WERI-Rb-1 (cell line): ENCODE measurements around the gene PLEKHJ1.

Source experiments
- DNase-seq: peaks from one replicate; pipeline ENCODE4 v3.0.0-alpha.2; 2020
- H3K27ac ChIP-seq: fragments of 250-450 bp; sonication (Bioruptor Pico); 2 replicates; pipeline ENCODE4 v1.5.1; 2020; ENCODE audit warnings: mild to moderate bottlenecking, moderate library complexity
- H3K27me3 ChIP-seq: fragments of 250-450 bp; sonication (Bioruptor Pico); 2 replicates; pipeline ENCODE4 v1.5.1; 2021; ENCODE audit warnings: mild to moderate bottlenecking, low read depth, moderate library complexity; ENCODE audit not compliant: insufficient read depth, severe bottlenecking
- H3K36me3 ChIP-seq: fragments of 250-450 bp; sonication (Bioruptor Pico); 2 replicates; pipeline ENCODE4 v1.5.1; 2020; ENCODE audit warnings: mild to moderate bottlenecking, moderate library complexity
- H3K4me3 ChIP-seq: 2 replicates; pipeline ENCODE4 v1.5.1; 2011; ENCODE audit warnings: low read depth, mild to moderate bottlenecking, control low read depth, low read length
- H3K9me3 ChIP-seq: fragments of 250-450 bp; sonication (Bioruptor Pico); 2 replicates; pipeline ENCODE4 v1.5.1; 2021; ENCODE audit warnings: mild to moderate bottlenecking, moderate library complexity; ENCODE audit not compliant: severe bottlenecking
- TF ChIP-seq, protein P1 (sequence below): IDR thresholded peaks from 2 replicates; pipeline ENCODE4 v1.5.1; 2011; ENCODE audit warnings: low read depth, mild to moderate bottlenecking, control low read depth, inconsistent platforms, low read length

The PLEKHJ1 gene

DNA sequence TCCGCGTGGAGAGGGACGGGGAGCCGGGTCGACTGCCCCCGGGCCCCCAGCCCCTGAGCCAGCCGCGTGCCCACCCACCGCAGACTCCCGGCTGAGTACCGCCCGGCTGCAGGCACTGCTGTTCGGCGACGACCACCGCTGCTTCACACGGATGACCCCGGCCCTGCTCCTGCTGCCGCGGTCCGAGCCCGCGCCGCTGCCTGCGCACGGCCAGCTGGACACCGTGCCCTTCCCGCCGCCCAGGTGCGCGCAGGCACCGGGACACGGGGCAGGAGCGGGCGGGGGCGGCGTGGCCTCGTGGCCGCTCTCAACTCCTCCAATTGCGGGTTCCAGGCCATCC, 14.6 kb upstream of the PLEKHJ1 start:
- Histone ChIP-seq H3K27me3 (no peaks in the 10 kb centered on the region), H3K9me3 (no peaks in the 10 kb centered on the region), H3K36me3 (peaks cover 49% of the 10 kb centered on the region), H3K4me3 (no peak overlapping the region), H3K27ac (no peak overlapping the region)
- TF ChIP-seq, protein P1, sequence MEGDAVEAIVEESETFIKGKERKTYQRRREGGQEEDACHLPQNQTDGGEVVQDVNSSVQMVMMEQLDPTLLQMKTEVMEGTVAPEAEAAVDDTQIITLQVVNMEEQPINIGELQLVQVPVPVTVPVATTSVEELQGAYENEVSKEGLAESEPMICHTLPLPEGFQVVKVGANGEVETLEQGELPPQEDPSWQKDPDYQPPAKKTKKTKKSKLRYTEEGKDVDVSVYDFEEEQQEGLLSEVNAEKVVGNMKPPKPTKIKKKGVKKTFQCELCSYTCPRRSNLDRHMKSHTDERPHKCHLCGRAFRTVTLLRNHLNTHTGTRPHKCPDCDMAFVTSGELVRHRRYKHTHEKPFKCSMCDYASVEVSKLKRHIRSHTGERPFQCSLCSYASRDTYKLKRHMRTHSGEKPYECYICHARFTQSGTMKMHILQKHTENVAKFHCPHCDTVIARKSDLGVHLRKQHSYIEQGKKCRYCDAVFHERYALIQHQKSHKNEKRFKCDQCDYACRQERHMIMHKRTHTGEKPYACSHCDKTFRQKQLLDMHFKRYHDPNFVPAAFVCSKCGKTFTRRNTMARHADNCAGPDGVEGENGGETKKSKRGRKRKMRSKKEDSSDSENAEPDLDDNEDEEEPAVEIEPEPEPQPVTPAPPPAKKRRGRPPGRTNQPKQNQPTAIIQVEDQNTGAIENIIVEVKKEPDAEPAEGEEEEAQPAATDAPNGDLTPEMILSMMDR, result no peak
- no peak for DNase-seq

DNA sequence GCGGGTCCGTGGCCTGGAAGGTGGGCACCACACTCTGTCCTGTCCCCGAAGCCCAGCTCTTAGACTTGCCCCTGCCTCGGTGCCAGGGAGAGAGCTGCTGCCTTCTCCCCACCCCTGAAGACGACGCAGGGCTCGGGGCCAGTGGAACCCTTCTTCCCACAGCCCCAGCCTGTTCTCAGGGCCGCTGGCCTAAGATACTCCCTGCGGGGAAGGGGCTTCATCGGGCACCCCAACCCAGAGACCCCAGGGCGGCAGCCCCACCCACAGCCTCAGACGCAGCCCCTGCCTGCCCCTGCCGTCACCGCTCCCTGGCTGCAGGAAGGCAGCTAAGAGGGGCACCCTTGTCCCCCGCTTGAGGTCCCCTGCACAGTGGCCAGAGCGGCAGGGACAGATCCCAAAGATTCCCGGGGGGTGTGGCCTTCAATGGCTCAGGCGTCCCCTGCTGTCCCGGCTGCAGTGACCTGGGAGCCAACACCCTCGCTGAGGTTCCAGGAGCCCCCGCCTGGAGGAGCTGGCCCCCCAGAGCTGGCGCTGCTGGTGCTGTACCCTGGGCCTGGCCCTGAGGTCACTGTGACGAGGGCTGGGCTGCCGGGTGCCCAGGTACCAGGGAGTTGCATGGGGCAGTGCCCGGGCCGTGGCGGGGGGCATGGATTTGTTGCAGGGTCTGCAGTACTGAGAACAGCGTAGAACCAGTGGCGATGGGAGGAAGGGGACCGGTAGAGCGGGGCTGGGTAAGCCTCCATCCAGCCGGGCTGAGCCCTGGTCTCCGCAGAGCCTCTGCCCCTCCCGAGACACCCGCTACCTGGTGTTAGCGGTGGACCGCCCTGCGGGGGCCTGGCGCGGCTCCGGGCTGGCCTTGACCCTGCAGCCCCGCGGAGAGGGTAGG, 14.0 kb upstream of the PLEKHJ1 start:
- H3K27me3 ChIP-seq, result no peaks in the 10 kb centered on the region
- DNase-seq, result no peak
- peaks cover 55% of the 10 kb centered on the region for H3K36me3 ChIP-seq

DNA sequence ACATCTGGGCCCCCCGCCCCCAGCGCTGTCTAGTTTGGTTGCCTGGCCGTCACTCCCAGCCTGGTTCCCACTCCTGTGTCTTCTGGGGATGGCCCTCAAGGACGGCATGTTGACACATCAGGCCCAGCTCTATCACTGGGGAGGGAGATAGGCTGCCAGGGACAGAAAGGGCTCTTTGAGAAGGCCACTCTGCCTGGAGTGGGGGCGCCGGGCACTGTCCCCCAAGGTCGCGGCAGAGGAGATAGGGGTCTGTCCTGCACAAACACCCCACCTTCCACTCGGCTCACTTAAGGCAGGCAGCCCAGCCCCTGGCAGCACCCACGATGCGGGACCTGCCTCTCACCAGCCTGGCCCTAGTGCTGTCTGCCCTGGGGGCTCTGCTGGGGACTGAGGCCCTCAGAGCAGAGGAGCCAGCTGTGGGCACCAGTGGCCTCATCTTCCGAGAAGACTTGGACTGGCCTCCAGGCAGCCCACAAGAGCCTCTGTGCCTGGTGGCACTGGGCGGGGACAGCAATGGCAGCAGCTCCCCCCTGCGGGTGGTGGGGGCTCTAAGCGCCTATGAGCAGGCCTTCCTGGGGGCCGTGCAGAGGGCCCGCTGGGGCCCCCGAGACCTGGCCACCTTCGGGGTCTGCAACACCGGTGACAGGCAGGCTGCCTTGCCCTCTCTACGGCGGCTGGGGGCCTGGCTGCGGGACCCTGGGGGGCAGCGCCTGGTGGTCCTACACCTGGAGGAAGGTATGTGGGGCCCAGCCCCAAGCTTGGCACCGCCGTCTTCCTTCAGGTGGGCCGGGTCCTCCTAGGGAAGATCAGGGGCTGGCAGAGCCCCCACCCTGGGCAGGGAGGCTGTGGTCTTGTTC, 13.1 kb upstream of the PLEKHJ1 start, which contains the start of gene AMH:
AMH (plus strand) TSS at position 314 of the 857 bp plus-strand sequence; CDS start at position 324, 10 bp downstream.
- H3K27ac ChIP-seq, result no peak within 1 kb of the TSS

More for the DNA sequence above, 14.0 kb upstream of the PLEKHJ1 start:
- TF ChIP-seq, protein P1, result no peak
- H3K9me3 ChIP-seq, result no peaks in the 10 kb centered on the region
- H3K27ac ChIP-seq, result no peak overlapping the region
- H3K4me3 ChIP-seq, result no peak overlapping the region

DNA sequence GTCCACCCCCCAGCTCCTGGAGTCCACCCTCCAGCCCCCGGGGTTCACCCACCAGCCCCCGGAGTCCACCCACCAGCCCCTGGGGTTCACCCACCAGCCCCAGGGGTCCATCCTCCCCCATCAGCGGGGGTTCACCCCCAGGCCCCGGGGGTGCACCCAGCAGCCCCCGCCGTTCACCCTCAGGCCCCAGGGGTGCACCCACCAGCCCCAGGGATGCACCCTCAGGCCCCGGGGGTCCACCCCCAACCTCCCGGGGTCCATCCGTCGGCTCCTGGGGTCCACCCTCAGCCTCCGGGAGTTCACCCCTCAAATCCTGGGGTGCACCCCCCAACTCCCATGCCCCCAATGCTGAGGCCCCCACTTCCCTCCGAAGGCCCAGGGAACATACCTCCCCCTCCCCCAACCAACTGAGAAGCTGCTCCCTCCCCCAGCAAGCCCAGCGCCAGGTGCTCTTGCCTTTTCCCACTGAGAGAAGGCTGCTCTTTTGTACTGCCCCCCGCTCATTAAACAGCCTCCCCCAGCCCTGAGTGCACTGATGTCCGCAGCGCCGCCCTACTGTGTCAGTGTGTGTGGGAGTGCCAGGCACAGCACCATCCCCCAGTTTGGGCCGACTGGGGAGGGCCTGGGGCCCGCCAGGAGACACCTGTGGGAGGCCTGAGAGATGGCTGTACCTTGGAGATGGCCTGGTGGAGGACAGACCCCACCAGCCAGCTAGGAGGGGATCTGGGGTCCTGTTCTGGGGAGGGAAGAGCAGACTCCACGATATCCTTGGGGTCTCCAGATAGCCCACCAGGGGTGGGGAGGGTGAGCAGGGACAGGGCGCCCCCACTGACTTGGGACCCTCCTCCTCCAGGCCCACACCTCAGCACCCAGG, 12.2 kb upstream of the PLEKHJ1 start:
- H3K9me3 ChIP-seq, result no peaks in the 10 kb centered on the region
- no peaks in the 10 kb centered on the region for H3K27me3 ChIP-seq
- no peak overlapping the region for H3K4me3 ChIP-seq
- no peak overlapping the region for H3K27ac ChIP-seq
- peaks cover 73% of the 10 kb centered on the region for H3K36me3 ChIP-seq
- no peak for DNase-seq
- TF ChIP-seq, protein P1, result no peak

More for the DNA sequence above, 13.1 kb upstream of the PLEKHJ1 start, which contains the start of gene AMH:
- no peak within 1 kb of the TSS for H3K4me3 ChIP-seq
- H3K9me3 ChIP-seq, result no peaks in the 10 kb centered on the region
- DNase-seq, result no peak
- TF ChIP-seq, protein P1, result no peak
- peaks cover 64% of the 10 kb centered on the region for H3K36me3 ChIP-seq
- H3K27me3 ChIP-seq, result no peaks in the 10 kb centered on the region

DNA sequence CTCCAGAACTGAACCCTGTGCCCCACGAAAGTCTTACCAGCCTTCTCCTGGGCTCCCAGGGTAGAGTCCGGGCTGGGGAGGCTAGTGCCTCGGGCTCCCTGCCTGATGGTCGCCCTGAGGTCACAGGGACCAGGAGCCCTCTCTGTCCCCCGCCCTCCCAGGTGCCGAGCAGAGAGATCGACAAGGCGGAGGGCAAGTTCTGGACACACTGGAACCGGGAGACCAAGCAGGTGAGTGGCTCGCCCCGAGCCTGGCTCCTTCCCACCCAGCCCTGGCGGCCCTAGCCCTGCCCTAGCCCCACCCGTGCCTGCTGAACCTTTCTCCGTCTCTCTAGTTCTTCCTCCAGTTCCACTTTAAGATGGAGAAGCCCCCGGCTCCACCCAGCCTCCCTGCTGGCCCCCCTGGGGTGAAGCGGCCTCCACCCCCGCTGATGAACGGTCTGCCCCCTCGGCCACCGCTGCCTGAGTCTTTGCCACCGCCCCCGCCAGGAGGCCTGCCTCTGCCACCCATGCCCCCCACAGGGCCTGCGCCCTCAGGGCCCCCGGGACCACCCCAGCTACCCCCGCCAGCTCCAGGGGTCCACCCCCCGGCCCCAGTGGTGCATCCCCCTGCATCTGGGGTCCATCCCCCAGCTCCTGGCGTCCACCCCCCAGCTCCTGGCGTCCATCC, 11.4 kb upstream of the PLEKHJ1 start:
- TF ChIP-seq, protein P1, result no peak
- Histone ChIP-seq H3K36me3 (peaks cover 81% of the 10 kb centered on the region), H3K27me3 (no peaks in the 10 kb centered on the region), H3K27ac (no peak overlapping the region), H3K9me3 (no peaks in the 10 kb centered on the region), H3K4me3 (no peak overlapping the region)
- DNase-seq, result no peak
